Stimulated activated naive CD8-positive, alpha-beta T cell treated with anti-CD3 and anti-CD28 coated beads, Interleukin-15, Interleukin-2, amounts not matched to agents 100 ng/mL and 50 ng/mL, for 24 hours (primary cell): ENCODE data around the gene CABLES2.

Source experiments
- H3K27ac Mint-ChIP-seq: one replicate; pipeline ENCODE4 v1.8.0; 2021; ENCODE audit warnings: mild to moderate bottlenecking, mixed read lengths
- H3K27me3 Mint-ChIP-seq: one replicate; pipeline ENCODE4 v1.8.0; 2021; ENCODE audit warnings: mixed read lengths
- H3K36me3 Mint-ChIP-seq: one replicate; pipeline ENCODE4 v1.8.0; 2021; ENCODE audit warnings: low read depth, mixed read lengths
- H3K4me1 Mint-ChIP-seq: one replicate; pipeline ENCODE4 v1.8.0; 2021; ENCODE audit warnings: low read depth, mixed read lengths
- H3K4me3 Mint-ChIP-seq: one replicate; pipeline ENCODE4 v1.8.0; 2021; ENCODE audit warnings: mild to moderate bottlenecking, mixed read lengths
- H3K9me3 Mint-ChIP-seq: one replicate; pipeline ENCODE4 v1.8.0; 2021; ENCODE audit warnings: mixed read lengths

The CABLES2 gene

GRCh38 chr20:62362991-62363919 lies 43.8 kb downstream of the CABLES2 start:
- Mint-ChIP-seq H3K4me3 (no peak overlapping the region), H3K27ac (no peak overlapping the region), H3K9me3 (no peaks in the 10 kb centered on the region), H3K36me3 (no peaks in the 10 kb centered on the region), H3K4me1 (peaks cover 3% of the 10 kb centered on the region), H3K27me3 (peaks cover 5% of the 10 kb centered on the region)

- H3K4me1 Mint-ChIP-seq: peaks cover 1% of the 10 kb centered on the region
- no peaks in the 10 kb centered on the region for H3K36me3 Mint-ChIP-seq
- no peaks in the 10 kb centered on the region for H3K9me3 Mint-ChIP-seq
- no peak overlapping the region for H3K27ac Mint-ChIP-seq
- no peak overlapping the region for H3K4me3 Mint-ChIP-seq
- peaks cover 4% of the 10 kb centered on the region for H3K27me3 Mint-ChIP-seq
These were observed 44.5 kb downstream of the CABLES2 start for GRCh38 chr20:62362590-62362940.

- Mint-ChIP-seq H3K27ac (no peak overlapping the region), H3K9me3 (no peaks in the 10 kb centered on the region), H3K36me3 (no peaks in the 10 kb centered on the region), H3K4me1 (no peaks in the 10 kb centered on the region), H3K4me3 (no peak overlapping the region), H3K27me3 (peaks cover 4% of the 10 kb centered on the region)
These were observed 45.1 kb downstream of the CABLES2 start for GRCh38 chr20:62361799-62362589.

GRCh38 chr20:62360854-62361798 lies 46.0 kb downstream of the CABLES2 start:
- Mint-ChIP-seq H3K9me3 (no peaks in the 10 kb centered on the region), H3K4me3 (no peak overlapping the region), H3K27me3 (peaks cover 4% of the 10 kb centered on the region), H3K36me3 (no peaks in the 10 kb centered on the region), H3K27ac (no peak overlapping the region), H3K4me1 (no peaks in the 10 kb centered on the region)

GRCh38 chr20:62359491-62360121 lies 47.5 kb downstream of the CABLES2 start:
- no peaks in the 10 kb centered on the region for H3K4me1 Mint-ChIP-seq
- H3K9me3 Mint-ChIP-seq: no peaks in the 10 kb centered on the region
- no peak overlapping the region for H3K27ac Mint-ChIP-seq
- no peaks in the 10 kb centered on the region for H3K36me3 Mint-ChIP-seq
- H3K27me3 Mint-ChIP-seq: no peaks in the 10 kb centered on the region
- H3K4me3 Mint-ChIP-seq: no peak overlapping the region

- Mint-ChIP-seq H3K4me1 (no peaks in the 10 kb centered on the region), H3K27ac (no peak overlapping the region), H3K4me3 (no peak overlapping the region), H3K36me3 (no peaks in the 10 kb centered on the region), H3K9me3 (no peaks in the 10 kb centered on the region), H3K27me3 (no peaks in the 10 kb centered on the region)
These were observed 48.0 kb downstream of the CABLES2 start for GRCh38 chr20:62359043-62359490.

- no peak overlapping the region for H3K27ac Mint-ChIP-seq
- H3K27me3 Mint-ChIP-seq: no peaks in the 10 kb centered on the region
- H3K4me3 Mint-ChIP-seq: no peak overlapping the region
- no peaks in the 10 kb centered on the region for H3K9me3 Mint-ChIP-seq
- H3K36me3 Mint-ChIP-seq: no peaks in the 10 kb centered on the region
- no peaks in the 10 kb centered on the region for H3K4me1 Mint-ChIP-seq
These were observed 48.7 kb downstream of the CABLES2 start for GRCh38 chr20:62358171-62359042.

GRCh38 chr20:62357681-62358080 lies 49.4 kb downstream of the CABLES2 start:
- Mint-ChIP-seq H3K4me3 (no peak overlapping the region), H3K27ac (no peak overlapping the region), H3K36me3 (no peaks in the 10 kb centered on the region), H3K9me3 (no peaks in the 10 kb centered on the region), H3K4me1 (no peaks in the 10 kb centered on the region), H3K27me3 (no peaks in the 10 kb centered on the region)

- Mint-ChIP-seq H3K27me3 (no peaks in the 10 kb centered on the region), H3K4me3 (no peak overlapping the region), H3K9me3 (no peaks in the 10 kb centered on the region)
These were observed 49.9 kb downstream of the CABLES2 start for GRCh38 chr20:62357187-62357667.

GRCh38 chr20:62356589-62357186 lies 50.4 kb downstream of the CABLES2 start:
- no peak overlapping the region for H3K4me3 Mint-ChIP-seq
- H3K9me3 Mint-ChIP-seq: no peaks in the 10 kb centered on the region
- no peak overlapping the region for H3K27ac Mint-ChIP-seq
- H3K36me3 Mint-ChIP-seq: no peaks in the 10 kb centered on the region
- H3K27me3 Mint-ChIP-seq: no peaks in the 10 kb centered on the region
- H3K4me1 Mint-ChIP-seq: no peaks in the 10 kb centered on the region

More at GRCh38 chr20:62357187-62357667, 49.9 kb downstream of the CABLES2 start:
- no peaks in the 10 kb centered on the region for H3K36me3 Mint-ChIP-seq
- no peak overlapping the region for H3K27ac Mint-ChIP-seq
- no peaks in the 10 kb centered on the region for H3K4me1 Mint-ChIP-seq

- Mint-ChIP-seq H3K9me3 (no peaks in the 10 kb centered on the region), H3K36me3 (no peaks in the 10 kb centered on the region), H3K27ac (no peak overlapping the region), H3K4me1 (no peaks in the 10 kb centered on the region), H3K4me3 (no peak overlapping the region), H3K27me3 (no peaks in the 10 kb centered on the region)
These were observed 51.1 kb downstream of the CABLES2 start for GRCh38 chr20:62355878-62356588.

- Mint-ChIP-seq H3K4me1 (no peaks in the 10 kb centered on the region), H3K36me3 (no peaks in the 10 kb centered on the region), H3K27ac (no peak overlapping the region), H3K9me3 (no peaks in the 10 kb centered on the region), H3K27me3 (no peaks in the 10 kb centered on the region), H3K4me3 (no peak overlapping the region)
These were observed 51.6 kb downstream of the CABLES2 start for GRCh38 chr20:62355516-62355877.
